Measurements from ENCODE around the gene FSCN2. TPM values are rescaled to one million over a fixed set of nuclear protein-coding genes. Genes with fewer than 3 reads are reported as not detected.
A peak's percentile ranks its signal among the peaks of the same experiment; 100 is the strongest.

The FSCN2 gene
- total RNA-seq, 2 donors from 2014 or later, result 0.65 to 0.72 TPM

DNA sequence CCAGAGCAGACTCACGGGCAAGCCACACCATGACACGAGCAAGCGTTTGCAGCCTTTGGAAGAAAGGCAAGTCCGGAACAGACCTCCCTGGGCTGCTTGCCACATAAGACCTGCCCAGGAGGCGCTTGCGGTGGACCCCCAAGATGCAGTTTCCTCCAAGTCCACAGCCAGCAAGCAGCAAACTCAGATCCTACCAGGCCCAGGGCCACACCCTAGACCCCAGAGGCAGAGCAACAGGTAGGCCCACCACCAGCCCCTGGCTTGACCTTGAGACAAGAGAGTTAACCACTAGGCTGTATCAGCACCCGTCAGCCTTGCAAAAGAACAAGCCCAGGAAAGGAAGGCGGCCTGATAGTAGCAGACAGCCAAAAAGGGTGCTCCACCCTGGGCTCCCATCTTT, 21.6 kb downstream of the FSCN2 start:
- ATAC-seq (no peak), DNase-seq (no peak)
- peak overlapping the region; percentile 63 for H3K4me3 Mint-ChIP-seq
- H3K9me3 ChIP-seq (ENCODE audit: control insufficient read depth, low read length, poor library complexity, severe bottlenecking), result no peaks in the 10 kb centered on the region
- H3K36me3 Mint-ChIP-seq (ENCODE audit: low read depth), result no peaks in the 10 kb centered on the region
- H3K4me1 Mint-ChIP-seq, result peaks cover 20% of the 10 kb centered on the region
- H3K27me3 Mint-ChIP-seq, result no peaks in the 10 kb centered on the region
- H3K27ac Mint-ChIP-seq, result peak overlapping the region; percentile 75

DNA sequence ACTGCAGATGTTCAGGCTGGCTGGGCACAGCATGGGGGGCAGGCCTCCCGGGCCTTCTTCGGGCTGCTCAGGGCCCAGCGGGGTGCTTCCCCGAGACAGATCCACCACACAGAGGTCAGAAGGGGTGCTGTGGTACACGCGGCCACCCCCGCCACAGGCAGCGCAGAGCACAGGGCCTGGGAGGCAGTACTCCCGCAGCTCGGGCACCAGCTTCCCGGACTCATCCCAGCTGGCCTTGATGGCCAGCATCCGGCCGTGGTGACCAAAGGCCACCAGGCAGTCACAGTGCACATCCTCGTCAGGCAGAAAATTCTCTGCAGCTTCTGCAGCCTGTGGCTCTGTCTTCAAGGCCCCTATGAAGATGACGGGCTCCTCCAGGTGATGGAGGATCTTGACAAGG, 22.1 kb downstream of the FSCN2 start:
- peak overlapping the region; percentile 94 for H3K4me3 Mint-ChIP-seq
- H3K27me3 Mint-ChIP-seq, result no peaks in the 10 kb centered on the region
- H3K36me3 Mint-ChIP-seq (ENCODE audit: low read depth), result no peaks in the 10 kb centered on the region
- H3K27ac Mint-ChIP-seq, result peak overlapping the region; percentile 75
- peaks cover 20% of the 10 kb centered on the region for H3K4me1 Mint-ChIP-seq
- H3K9me3 ChIP-seq (ENCODE audit: control insufficient read depth, low read length, poor library complexity, severe bottlenecking), result no peaks in the 10 kb centered on the region
- ATAC-seq (no peak), DNase-seq (no peak)

DNA sequence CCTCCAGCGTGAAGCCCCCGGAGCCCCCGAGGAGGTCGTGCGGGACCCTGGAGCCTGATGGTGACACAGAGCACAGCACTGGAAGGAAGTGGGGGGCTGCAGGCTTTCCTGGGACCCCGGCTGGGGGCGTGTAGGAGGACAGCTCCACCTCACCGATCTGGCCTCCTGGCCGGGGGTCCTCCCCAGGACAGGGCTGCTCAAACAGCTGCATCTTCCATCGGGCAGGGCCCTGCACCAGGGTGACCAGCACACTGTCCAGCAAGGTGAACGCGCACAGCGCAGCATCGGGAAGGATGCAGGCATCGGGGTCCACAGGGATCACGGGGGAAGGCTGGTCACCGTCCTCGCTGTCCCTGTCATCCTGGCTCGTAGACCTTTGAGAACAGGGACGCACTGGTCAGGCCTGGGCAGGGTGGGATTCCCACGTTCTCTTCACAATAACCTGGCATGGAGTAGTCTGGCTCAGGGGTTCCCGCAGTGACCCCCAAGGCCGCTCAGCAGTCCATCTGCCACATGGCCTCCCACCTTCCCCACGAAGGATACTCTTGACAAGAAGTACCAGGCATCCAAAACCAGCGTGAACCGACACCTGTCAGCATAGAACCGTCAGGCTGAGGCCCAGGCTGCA, 22.8 kb downstream of the FSCN2 start:
- ATAC-seq (no peak), DNase-seq (no peak)
- H3K9me3 ChIP-seq (ENCODE audit: control insufficient read depth, low read length, poor library complexity, severe bottlenecking), result no peaks in the 10 kb centered on the region
- H3K4me1 Mint-ChIP-seq, result peaks cover 20% of the 10 kb centered on the region
- peak overlapping the region; percentile 56 for H3K27ac Mint-ChIP-seq
- H3K36me3 Mint-ChIP-seq (ENCODE audit: low read depth), result no peaks in the 10 kb centered on the region
- peak overlapping the region; percentile 94 for H3K4me3 Mint-ChIP-seq
- no peaks in the 10 kb centered on the region for H3K27me3 Mint-ChIP-seq

DNA sequence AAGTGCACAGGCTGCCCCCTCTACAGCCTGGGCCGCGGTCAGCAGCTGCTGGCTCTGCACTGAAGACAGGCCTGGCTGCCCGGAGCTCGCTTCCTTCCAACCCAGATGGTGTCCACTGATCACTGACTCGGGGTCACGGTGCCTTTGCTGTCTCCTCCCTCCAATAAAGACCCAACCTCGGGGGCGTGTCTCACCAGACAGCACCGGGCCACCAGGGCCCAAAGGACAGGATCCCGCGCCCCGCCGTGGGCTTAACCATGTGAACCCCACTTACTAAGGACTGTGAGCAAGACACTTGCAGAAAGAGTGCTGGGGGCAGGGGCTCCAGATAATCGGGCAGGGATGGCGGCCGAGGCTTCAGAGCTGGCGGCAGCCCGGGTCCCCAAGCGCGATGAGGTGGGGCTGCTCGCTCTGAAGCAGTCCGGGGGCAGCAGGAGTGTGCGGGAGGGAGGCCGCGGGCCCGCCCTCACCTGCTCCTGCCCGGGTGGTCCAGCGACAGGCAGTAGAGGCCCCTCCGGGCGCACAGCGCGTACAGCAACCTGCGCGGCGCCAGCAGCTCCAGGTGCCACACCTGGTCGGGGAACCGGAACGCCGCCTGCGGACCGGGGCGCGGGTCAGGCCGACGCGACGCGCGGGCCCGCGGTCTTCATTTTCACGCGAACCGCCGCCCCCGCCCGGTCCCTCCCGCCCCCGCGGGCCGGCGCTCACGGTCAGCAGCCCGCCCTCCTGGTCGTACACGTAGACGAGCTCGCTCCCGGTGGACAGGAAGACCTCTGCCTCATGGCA, 23.5 kb downstream of the FSCN2 start:
- Mint-ChIP-seq H3K4me1 (peaks cover 20% of the 10 kb centered on the region), H3K27me3 (no peaks in the 10 kb centered on the region), H3K27ac (peak overlapping the region; percentile 56), H3K4me3 (peak overlapping the region; percentile 94), H3K36me3 (ENCODE audit: low read depth) (no peaks in the 10 kb centered on the region)
- no peaks in the 10 kb centered on the region for H3K9me3 ChIP-seq (ENCODE audit: control insufficient read depth, low read length, poor library complexity, severe bottlenecking)
- DNase-seq (no peak), ATAC-seq (no peak)

DNA sequence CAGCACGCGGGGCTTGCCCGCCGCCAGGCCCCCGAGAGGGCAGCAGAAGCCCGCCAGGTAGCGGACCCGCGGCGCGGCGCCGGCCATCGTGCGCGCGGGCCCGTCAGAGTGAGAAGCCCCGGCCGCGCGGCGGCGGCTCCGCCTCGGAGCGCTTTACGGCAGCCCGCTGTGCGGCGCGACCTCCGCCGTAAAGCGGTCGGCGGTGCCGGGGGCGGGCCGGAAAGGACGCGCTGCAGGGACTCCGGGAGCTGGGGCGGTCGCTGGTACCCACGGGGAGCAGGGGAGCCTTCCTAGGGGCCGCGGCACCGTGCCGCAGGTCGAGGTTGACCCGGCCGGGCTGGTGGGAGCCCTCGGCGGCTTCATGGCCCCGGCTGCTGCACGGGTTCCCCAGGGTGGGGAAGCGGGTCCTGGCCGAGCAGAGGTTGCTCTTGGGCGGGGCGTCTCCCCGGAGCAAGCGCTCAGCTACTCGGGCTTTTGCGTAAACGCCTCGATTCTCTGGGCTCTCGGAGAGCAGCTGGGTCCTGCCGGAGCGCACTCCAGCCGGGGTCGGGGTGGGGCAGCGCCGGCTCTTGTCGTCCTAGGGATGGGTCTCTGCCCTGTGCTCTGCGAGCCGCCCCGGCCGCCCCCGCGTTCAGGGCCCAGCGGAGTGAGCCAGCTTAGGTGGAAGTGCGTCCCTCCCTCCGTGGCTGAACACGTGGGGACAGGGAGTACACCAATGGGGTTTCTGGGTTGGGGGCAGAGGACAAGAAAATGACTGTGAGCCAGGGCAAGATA, 24.3 kb downstream of the FSCN2 start, which contains the start of gene FAAP100:
TSS of gene FAAP100 (minus strand) at position 110 of the 774 bp plus-strand sequence. CDS start at position 87, 23 bp downstream.
- Mint-ChIP-seq H3K36me3 (ENCODE audit: low read depth) (peaks cover 2% of the 10 kb centered on the region), H3K27me3 (no peaks in the 10 kb centered on the region), H3K4me1 (peaks cover 20% of the 10 kb centered on the region), H3K4me3 (peak within 1 kb of the TSS; percentile 94), H3K27ac (peak within 1 kb of the TSS; percentile 84)
- no peaks in the 10 kb centered on the region for H3K9me3 ChIP-seq (ENCODE audit: control insufficient read depth, low read length, poor library complexity, severe bottlenecking)
- ATAC-seq (peak; percentile 68), DNase-seq (peak; percentile 79 to 80 (median 79))

DNA sequence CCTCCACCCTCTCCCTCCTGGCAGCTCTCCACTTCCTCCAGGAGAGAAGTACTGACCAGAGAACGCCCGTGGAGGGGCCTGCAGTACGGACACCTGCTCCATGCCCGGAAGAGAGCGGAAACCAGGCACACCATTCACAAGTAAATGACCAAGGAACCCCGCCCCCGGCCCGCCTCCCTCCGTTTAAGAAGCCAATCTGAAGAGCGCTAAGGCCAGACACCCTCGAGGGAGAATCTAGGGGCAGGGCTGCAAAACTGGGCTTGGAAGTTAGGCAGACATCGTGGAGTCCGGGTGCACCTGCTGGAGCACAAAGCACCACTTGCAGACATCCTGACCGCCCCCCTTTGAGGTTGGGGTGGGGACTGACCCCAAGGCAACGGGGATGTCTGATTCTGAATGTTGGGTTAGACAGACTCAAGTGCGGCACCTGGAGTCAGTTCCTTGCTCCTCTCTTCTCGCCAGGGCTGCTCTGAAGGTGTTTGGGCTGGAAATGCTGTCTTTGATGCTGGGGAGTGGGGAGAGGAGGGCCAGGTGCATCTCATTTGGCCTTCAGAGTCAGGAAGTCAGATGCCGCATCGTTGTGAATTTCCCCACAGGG, 24.9 kb downstream of the FSCN2 start:
- Mint-ChIP-seq H3K4me3 (peak overlapping the region; percentile 94), H3K27ac (peak overlapping the region; percentile 84), H3K27me3 (no peaks in the 10 kb centered on the region), H3K4me1 (peaks cover 20% of the 10 kb centered on the region), H3K36me3 (ENCODE audit: low read depth) (peaks cover 2% of the 10 kb centered on the region)
- H3K9me3 ChIP-seq (ENCODE audit: control insufficient read depth, low read length, poor library complexity, severe bottlenecking), result no peaks in the 10 kb centered on the region
- DNase-seq (peak; percentile 36 to 73 (median 62)), ATAC-seq (peak; percentile 78)

DNA sequence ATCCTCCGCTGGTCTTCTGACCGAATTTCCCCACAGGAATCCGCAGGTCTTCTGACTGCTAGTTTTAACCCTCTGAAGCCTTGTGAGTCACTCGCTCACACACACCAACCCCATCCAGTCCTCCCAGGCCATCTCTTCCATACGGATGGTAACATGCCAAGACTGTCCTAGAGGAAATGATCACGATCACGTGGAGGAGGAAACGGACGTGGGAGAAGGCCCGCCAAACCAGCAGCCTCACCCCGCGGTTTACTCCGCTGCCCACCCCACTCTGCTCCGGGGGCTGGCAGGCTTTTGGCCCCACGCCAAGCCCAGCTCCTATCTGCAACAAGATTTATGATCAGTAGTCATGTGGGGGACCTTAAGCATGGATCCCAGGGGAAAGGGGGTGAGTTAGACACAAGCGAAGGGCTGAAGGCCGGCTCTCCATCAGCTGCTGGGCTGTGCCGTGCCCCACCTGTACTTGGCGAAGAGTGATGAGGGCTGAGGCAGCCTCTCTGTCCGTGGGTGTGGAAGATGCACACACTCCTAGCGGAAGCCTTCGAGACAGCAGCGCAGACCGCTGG, 25.5 kb downstream of the FSCN2 start:
- no peaks in the 10 kb centered on the region for H3K27me3 Mint-ChIP-seq
- no peaks in the 10 kb centered on the region for H3K9me3 ChIP-seq (ENCODE audit: control insufficient read depth, low read length, poor library complexity, severe bottlenecking)
- no peak for ATAC-seq
- no peak for DNase-seq
- H3K27ac Mint-ChIP-seq, result peak overlapping the region; percentile 84
- H3K4me3 Mint-ChIP-seq, result peak overlapping the region; percentile 94
- peaks cover 2% of the 10 kb centered on the region for H3K36me3 Mint-ChIP-seq (ENCODE audit: low read depth)
- peaks cover 20% of the 10 kb centered on the region for H3K4me1 Mint-ChIP-seq

DNA sequence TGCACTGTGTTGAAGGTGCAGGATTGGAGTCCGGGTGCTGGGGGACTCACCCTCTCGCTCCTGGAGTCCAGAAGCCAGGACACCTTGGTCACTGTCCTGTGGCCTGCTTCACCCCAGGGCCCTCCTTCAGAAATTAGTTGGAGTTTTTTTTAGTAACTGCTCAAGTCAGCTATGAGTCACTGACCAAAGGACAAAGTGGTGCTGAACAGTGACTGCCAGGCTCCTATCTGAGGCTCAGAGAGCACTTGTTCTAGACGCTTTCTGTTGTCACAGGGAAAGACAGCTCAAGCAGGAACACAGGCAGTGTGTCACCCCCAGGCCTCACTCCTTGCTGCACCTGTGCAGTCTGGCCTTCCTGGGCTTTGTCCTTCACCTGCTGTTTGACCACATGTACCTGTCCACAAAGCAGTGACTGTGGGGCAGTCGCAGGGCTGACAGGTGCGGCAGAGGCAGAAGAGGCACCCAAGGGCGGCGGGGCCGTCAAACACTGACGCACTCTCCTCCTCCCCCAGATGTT, 28.1 kb downstream of the FSCN2 start:
- H3K9me3 ChIP-seq (ENCODE audit: control insufficient read depth, low read length, poor library complexity, severe bottlenecking), result no peaks in the 10 kb centered on the region
- no peak overlapping the region for H3K4me3 Mint-ChIP-seq
- no peak for ATAC-seq
- H3K27me3 Mint-ChIP-seq, result no peaks in the 10 kb centered on the region
- H3K27ac Mint-ChIP-seq, result no peak overlapping the region
- DNase-seq, result no peak
- peaks cover 9% of the 10 kb centered on the region for H3K4me1 Mint-ChIP-seq
- peaks cover 2% of the 10 kb centered on the region for H3K36me3 Mint-ChIP-seq (ENCODE audit: low read depth)

DNA sequence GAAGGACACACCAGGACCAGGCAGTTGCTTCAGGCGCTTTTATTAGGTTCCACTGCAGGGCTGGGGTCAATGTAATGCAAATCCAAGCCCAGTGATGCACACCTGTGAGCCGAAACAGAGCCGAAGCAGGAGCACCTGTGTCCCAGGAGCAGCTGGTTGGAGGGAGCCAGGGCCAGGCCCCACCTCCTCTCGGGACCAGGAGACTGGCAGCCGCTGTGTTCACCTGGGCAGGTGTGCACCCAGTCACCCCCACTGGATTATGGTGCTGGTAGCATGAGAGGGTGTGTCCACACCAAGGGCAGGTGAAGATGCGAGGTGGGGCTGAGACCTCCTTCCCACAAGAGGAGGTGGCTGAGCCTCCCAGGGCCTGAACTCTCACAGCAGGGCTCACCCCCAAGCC, 28.7 kb downstream of the FSCN2 start:
- no peak overlapping the region for H3K4me3 Mint-ChIP-seq
- H3K27me3 Mint-ChIP-seq, result no peaks in the 10 kb centered on the region
- H3K9me3 ChIP-seq (ENCODE audit: control insufficient read depth, low read length, poor library complexity, severe bottlenecking), result no peaks in the 10 kb centered on the region
- peaks cover 2% of the 10 kb centered on the region for H3K36me3 Mint-ChIP-seq (ENCODE audit: low read depth)
- no peak overlapping the region for H3K27ac Mint-ChIP-seq
- ATAC-seq (no peak), DNase-seq (no peak)
- peaks cover 6% of the 10 kb centered on the region for H3K4me1 Mint-ChIP-seq

DNA sequence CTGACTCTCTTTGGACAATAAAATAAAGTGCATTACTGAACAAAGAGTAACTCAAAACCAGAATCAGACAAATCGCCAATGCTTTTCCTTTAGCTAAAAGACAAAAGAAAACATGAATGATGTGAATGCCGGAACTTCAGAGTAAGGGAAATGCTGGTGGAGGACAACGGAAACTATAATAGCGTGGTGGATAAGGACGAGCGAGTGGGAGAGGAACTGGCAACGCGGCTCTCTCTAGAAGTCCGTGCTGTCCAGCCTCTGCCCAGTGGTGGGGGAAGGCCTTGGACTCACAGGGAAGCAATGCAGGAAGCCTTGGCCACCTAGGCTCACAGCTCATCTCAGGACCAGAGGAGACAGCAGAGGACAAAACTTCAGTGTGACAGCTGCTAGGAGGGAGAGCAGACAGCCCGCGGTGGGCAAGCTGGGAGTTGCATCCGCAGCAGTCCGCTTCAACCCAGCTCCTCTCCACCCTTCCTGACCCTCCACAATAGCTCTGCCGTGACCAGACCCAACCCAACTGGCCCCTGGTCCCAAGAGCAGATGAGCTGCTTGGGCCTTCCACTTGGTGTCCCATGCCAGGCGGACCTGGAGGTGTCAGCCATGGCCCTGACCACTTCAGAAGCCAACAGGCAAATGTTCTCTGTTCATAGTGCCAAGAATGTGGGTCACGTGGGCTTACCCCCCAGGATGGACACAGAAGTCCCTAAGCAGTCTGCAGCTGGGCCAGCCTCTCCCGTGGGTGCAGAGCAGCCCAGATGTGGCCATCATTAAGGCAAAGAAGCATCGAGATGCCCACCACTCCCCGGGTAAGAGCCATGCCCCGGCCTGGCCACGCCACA, 29.3 kb downstream of the FSCN2 start:
- ATAC-seq (no peak), DNase-seq (no peak)
- Mint-ChIP-seq H3K4me1 (peaks cover 6% of the 10 kb centered on the region), H3K27ac (no peak overlapping the region), H3K27me3 (no peaks in the 10 kb centered on the region), H3K36me3 (ENCODE audit: low read depth) (peaks cover 2% of the 10 kb centered on the region), H3K4me3 (no peak overlapping the region)
- H3K9me3 ChIP-seq (ENCODE audit: control insufficient read depth, low read length, poor library complexity, severe bottlenecking), result no peaks in the 10 kb centered on the region

DNA sequence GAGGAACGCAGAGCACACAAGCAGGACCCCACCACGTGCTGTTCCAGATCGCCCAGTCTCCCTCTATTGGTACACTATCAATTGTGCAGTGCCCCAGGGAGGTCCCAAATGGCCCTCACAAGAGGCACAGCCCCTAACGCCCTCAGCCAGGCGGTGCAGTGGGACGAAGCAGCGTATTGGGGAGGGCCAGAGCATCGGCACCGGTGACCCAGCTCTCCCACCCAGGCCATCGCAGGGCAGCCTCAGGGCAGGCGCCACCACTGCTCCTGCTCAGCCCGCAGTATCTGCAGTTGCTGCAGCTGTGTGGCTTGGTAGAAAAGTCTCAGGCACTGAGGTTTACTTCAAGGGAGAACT, 29.9 kb downstream of the FSCN2 start:
- H3K4me3 Mint-ChIP-seq, result no peak overlapping the region
- DNase-seq (no peak), ATAC-seq (no peak)
- H3K4me1 Mint-ChIP-seq, result peaks cover 4% of the 10 kb centered on the region
- H3K27me3 Mint-ChIP-seq, result no peaks in the 10 kb centered on the region
- peaks cover 2% of the 10 kb centered on the region for H3K36me3 Mint-ChIP-seq (ENCODE audit: low read depth)
- no peak overlapping the region for H3K27ac Mint-ChIP-seq
- H3K9me3 ChIP-seq (ENCODE audit: control insufficient read depth, low read length, poor library complexity, severe bottlenecking), result no peaks in the 10 kb centered on the region

Measured in T-helper 17 cell (primary cell).